A673 (cell line): Measurements from ENCODE around the gene PTX4.

Experiments
- EZH2 ChIP-seq: fragments of 200-600 bp; sonication (generic); IDR thresholded peaks from 2 replicates; pipeline ENCODE4 v1.6.1; 2017; ENCODE audit warnings: borderline replicate concordance, low read depth, mild to moderate bottlenecking, mixed read lengths, antibody characterized with exemption, low read length; ENCODE audit not compliant: poor library complexity, severe bottlenecking
- TF ChIP-seq, protein P1 (sequence below): fragments of 300-800, 200-600 bp; sonication (generic); conservative IDR thresholded peaks from 2 replicates; pipeline ENCODE4 v1.5.1; 2017; ENCODE audit warnings: low read depth, mild to moderate bottlenecking, antibody characterized with exemption, low read length, moderate library complexity, mixed read lengths

DNA sequence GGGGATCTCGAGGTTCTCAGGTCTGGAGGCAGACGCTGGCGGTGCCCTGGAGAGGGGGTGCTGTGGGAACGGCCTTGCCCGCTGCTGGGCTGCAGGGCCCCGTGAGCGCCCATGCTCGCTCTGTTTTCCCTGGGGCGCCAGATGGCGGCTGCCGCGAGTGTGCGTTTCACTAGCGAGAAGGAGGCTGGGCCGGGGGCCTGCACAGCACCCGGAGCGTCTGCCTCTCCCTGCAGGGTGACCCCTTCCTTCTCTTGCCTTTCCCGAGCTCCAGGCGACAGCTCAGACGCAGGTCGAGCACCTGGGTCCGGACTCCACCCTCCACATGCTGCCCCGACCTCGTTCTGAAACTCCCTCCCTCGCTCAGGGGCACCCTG lies 7.1 kb upstream of the PTX4 start:
- TF ChIP-seq, protein P1, sequence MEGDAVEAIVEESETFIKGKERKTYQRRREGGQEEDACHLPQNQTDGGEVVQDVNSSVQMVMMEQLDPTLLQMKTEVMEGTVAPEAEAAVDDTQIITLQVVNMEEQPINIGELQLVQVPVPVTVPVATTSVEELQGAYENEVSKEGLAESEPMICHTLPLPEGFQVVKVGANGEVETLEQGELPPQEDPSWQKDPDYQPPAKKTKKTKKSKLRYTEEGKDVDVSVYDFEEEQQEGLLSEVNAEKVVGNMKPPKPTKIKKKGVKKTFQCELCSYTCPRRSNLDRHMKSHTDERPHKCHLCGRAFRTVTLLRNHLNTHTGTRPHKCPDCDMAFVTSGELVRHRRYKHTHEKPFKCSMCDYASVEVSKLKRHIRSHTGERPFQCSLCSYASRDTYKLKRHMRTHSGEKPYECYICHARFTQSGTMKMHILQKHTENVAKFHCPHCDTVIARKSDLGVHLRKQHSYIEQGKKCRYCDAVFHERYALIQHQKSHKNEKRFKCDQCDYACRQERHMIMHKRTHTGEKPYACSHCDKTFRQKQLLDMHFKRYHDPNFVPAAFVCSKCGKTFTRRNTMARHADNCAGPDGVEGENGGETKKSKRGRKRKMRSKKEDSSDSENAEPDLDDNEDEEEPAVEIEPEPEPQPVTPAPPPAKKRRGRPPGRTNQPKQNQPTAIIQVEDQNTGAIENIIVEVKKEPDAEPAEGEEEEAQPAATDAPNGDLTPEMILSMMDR: no peak
- no peak for TF ChIP-seq EZH2
